ENCODE data around the gene SNTN.

SNTN gene

DNA sequence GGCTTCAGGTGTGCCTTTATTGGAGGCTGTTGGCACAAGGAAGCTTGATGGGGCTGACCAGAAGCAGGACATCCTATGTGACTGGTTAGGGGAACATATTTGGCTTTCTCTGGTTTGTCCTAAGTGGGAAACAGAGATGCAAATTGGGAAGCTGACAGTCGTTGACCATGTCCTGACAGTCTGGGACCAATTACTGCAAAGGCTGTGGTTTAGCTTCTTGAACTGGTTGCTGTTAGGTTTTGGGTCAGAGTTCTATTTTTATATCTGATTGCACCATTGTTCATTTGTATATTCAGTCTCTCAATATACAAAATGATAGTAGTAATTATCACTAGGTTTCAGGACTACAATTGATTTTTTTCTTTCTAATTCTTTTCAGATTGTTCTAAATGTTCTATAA, 36.8 kb downstream of the SNTN start:
- H3K27ac ChIP-seq = no peak overlapping the region
- TF ChIP-seq ZFX (IDR thresholded peaks at IDR 0.05) = no peak
- TF ChIP-seq, protein P1, sequence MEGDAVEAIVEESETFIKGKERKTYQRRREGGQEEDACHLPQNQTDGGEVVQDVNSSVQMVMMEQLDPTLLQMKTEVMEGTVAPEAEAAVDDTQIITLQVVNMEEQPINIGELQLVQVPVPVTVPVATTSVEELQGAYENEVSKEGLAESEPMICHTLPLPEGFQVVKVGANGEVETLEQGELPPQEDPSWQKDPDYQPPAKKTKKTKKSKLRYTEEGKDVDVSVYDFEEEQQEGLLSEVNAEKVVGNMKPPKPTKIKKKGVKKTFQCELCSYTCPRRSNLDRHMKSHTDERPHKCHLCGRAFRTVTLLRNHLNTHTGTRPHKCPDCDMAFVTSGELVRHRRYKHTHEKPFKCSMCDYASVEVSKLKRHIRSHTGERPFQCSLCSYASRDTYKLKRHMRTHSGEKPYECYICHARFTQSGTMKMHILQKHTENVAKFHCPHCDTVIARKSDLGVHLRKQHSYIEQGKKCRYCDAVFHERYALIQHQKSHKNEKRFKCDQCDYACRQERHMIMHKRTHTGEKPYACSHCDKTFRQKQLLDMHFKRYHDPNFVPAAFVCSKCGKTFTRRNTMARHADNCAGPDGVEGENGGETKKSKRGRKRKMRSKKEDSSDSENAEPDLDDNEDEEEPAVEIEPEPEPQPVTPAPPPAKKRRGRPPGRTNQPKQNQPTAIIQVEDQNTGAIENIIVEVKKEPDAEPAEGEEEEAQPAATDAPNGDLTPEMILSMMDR (conservative IDR thresholded peaks at IDR 0.05) = no peak

- H3K27ac ChIP-seq = no peak overlapping the region
- no peak for TF ChIP-seq ZFX (IDR thresholded peaks at IDR 0.05)
- TF ChIP-seq, protein P1 (conservative IDR thresholded peaks at IDR 0.05) = no peak
Measured at GRCh38 chr3:63693351-63693750, 40.9 kb downstream of the SNTN start.

GRCh38 chr3:63705092-63705645, 52.7 kb downstream of the SNTN start:
- no peak for TF ChIP-seq ZFX (IDR thresholded peaks at IDR 0.05)
- TF ChIP-seq, protein P1 (conservative IDR thresholded peaks at IDR 0.05) = no peak
- H3K27ac ChIP-seq = no peak overlapping the region

DNA sequence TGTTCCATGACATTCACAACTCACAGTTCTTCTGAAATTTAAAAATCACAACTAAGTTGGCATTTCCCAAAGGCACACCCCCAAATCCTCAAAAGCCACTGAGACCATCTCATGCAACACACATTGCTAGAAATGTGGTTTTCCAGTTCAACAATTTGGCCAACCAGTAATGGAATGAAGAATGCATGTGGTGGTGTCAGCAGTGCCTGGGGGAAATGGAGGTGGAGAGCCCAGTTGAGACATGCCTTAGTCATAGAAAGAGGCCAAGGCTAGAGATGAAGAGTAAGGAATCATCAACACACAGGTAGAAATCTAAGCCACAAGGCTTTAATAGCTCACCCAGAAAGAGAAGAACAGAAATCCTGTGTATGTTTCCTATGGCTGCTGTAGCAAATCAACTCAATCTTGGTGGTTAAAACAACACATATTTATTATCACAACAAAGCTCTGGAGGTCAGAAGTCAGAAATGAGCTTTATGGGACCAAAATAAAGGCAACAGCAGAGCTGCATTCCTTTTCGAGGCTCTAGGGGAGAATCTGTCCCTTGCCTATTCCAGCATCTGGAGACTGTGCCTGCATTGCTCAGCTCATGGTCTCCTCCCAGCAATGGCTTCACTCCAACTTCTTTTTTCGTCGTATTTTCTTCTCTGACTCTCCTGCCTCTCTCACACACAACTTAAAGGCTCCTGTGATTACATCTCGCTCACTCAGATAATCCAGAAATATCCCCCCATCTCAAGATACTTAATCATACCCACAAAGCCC, 54.0 kb downstream of the SNTN start:
- TF ChIP-seq, protein P1 (conservative IDR thresholded peaks at IDR 0.05) = no peak
- TF ChIP-seq ZFX (IDR thresholded peaks at IDR 0.05) = no peak
- H3K27ac ChIP-seq = no peak overlapping the region

DNA sequence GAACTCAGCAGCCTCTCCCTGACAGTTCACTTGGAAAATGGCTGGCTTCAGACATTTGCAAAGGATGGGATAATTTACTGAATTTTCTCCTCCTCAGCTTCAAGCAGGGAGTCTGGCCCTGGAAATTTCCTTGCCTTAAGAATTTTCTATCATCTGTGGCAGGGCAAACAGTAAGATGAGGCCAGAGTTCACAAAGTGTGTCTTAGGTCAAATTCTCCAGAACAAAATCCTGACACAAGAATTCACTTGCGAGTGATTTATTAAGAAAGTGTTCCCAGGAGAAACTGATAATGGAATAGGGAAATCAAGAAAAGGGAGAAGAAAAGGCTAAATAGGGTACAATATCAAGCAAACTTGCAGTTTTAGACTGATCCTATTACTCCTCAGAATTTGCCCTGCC, 55.3 kb downstream of the SNTN start:
- TF ChIP-seq, protein P1 (conservative IDR thresholded peaks at IDR 0.05) = no peak
- TF ChIP-seq ZFX (IDR thresholded peaks at IDR 0.05) = no peak
- no peak overlapping the region for H3K27ac ChIP-seq

DNA sequence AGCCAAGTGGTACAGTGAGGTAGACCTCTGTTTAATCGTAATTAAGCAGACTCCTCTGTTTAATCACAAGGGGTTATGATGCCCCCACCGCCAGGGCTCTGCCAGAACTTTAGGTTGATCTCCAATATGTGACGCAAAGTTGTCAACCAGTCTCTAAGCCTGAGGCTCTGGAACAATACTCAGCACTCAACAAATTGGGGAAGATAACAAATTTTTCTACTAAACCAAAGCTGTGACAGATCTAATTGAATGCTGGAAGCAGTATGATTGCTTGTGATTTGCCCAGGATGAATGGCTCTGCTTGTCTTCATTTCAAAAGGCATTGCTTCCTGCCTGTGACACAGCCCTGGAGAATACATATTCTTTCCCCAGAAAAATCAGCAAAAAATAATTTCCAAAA, 57.1 kb downstream of the SNTN start:
- TF ChIP-seq ZFX (IDR thresholded peaks at IDR 0.05) = no peak
- TF ChIP-seq, protein P1 (conservative IDR thresholded peaks at IDR 0.05) = no peak
- H3K27ac ChIP-seq = no peak overlapping the region

Measured in C4-2B (cell line).